Thyroid gland (tissue), 4 donors: ENCODE measurements around the gene GYG1. TPM values are rescaled to one million over a fixed set of nuclear protein-coding genes. Genes with fewer than 3 reads are reported as not detected.

ENCODE experiments used
- DNase-seq, 2 donors: peaks; one replicate each; pipeline ENCODE4 v3.0.0-alpha.2; 2019
- H3K27ac ChIP-seq, 3 donors: fragments of 200-600 bp; sonication (generic); 1 replicate in 2 of 3; 2 replicates in 1 of 3; pipeline ENCODE4 v1.5.1; 2016 to 2019; ENCODE audit warnings: mild to moderate bottlenecking in 1 of 3, moderate library complexity in 1 of 3
- H3K27me3 ChIP-seq: fragments of 200-600 bp; sonication (generic); one replicate; pipeline ENCODE4 v1.5.1; 2019
- H3K36me3 ChIP-seq, 2 donors: fragments of 200-600 bp; sonication (generic); one replicate each; pipeline ENCODE4 v1.5.1; 2016 to 2019
- H3K4me1 ChIP-seq, 2 donors: fragments of 200-600 bp; sonication (generic); one replicate each; pipeline ENCODE4 v1.5.1; 2017 to 2019
- H3K4me3 ChIP-seq, 3 donors: fragments of 200-600 bp; sonication (generic); replicated peaks in 1 of 3; 1 replicate in 2 of 3; 2 replicates in 1 of 3; pipeline ENCODE4 v1.5.1; 2016; ENCODE audit warnings: mild to moderate bottlenecking in 1 of 3
- H3K9me3 ChIP-seq: fragments of 200-600 bp; sonication (generic); one replicate; pipeline ENCODE4 v1.5.1; 2017
- POLR2A ChIP-seq, 2 donors: fragments of 450-650 bp; IDR thresholded peaks; one replicate each; pipeline ENCODE4 v1.6.1; 2017; ENCODE audit warnings: antibody characterized with exemption in 2 of 2, mild to moderate bottlenecking in 2 of 2, moderate library complexity in 1 of 2
- WGBS, 2 donors: methylation state at CpG; one replicate each; pipeline ENCODE4 v1.1.5; 2017; 5-methylcytosine and 5-hydroxymethylcytosine counted together
- intact Hi-C: fragments of 100-400 bp; cut with DNase I; formaldehyde crosslinking; loops from one replicate; pipeline ENCODE4 v1.15.1; 2023
- total RNA-seq, 4 donors: library from RNA; depleted of rRNA; stranded (reverse); fragments of >200 nt; gene quantifications; one replicate each; pipeline ENCODE4 v1.2.3, GENCODE V29; 2016
- TF ChIP-seq, protein P1 (sequence below), 6 experiments: fragments of 200-600 bp in 3 of 6; fragments of 450-650 bp in 3 of 6; sonication (generic) in 3 of 6; IDR thresholded peaks; one replicate each; pipeline ENCODE4 v1.5.1; 2016 to 2019; ENCODE audit warnings: antibody characterized with exemption in 6 of 6, mild to moderate bottlenecking in 2 of 6, inconsistent platforms in 1 of 6, moderate library complexity in 1 of 6

GYG1 gene
- total RNA-seq, 4 donors from 2014 or later = 26.4 to 86.3 (median 29.3) TPM

DNA sequence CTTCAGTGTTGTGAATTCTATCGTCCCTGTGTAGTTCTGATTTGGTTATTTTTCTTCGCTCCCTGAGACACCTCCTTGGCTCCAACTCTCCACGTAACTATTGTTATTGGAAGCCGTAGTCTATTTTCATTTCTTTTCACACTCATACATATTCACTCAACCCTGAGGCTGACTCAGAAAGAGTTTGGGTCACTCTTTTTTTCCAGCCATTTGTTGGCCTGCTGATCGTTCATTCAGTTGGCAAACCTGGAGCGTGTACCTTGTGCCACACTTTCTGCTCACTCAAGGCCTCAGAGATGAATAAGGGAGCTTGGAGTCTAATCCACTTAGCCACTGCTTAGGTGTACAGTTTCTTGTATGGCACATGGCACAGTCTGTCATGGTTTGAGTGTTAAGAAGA, 22.4 kb downstream of the GYG1 start:
- H3K27ac ChIP-seq = no peak overlapping the region
- intact Hi-C loops = no loop called here
- no peaks in the 10 kb centered on the region for H3K27me3 ChIP-seq
- H3K9me3 ChIP-seq = no peaks in the 10 kb centered on the region
- H3K36me3 ChIP-seq = peaks cover 10 to 15% of the 10 kb centered on the region in 2 donors
- TF ChIP-seq, protein P1, sequence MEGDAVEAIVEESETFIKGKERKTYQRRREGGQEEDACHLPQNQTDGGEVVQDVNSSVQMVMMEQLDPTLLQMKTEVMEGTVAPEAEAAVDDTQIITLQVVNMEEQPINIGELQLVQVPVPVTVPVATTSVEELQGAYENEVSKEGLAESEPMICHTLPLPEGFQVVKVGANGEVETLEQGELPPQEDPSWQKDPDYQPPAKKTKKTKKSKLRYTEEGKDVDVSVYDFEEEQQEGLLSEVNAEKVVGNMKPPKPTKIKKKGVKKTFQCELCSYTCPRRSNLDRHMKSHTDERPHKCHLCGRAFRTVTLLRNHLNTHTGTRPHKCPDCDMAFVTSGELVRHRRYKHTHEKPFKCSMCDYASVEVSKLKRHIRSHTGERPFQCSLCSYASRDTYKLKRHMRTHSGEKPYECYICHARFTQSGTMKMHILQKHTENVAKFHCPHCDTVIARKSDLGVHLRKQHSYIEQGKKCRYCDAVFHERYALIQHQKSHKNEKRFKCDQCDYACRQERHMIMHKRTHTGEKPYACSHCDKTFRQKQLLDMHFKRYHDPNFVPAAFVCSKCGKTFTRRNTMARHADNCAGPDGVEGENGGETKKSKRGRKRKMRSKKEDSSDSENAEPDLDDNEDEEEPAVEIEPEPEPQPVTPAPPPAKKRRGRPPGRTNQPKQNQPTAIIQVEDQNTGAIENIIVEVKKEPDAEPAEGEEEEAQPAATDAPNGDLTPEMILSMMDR (IDR thresholded peaks at IDR 0.05) = no peak
- TF ChIP-seq POLR2A (IDR thresholded peaks at IDR 0.05) = no peak
- no peak for DNase-seq
- WGBS, 2 donors = 96% methylated on average over 6 of the region's 6 CpGs
- H3K4me3 ChIP-seq = no peak overlapping the region
- H3K4me1 ChIP-seq = peaks cover 0 to 3% of the 10 kb centered on the region in 2 donors

DNA sequence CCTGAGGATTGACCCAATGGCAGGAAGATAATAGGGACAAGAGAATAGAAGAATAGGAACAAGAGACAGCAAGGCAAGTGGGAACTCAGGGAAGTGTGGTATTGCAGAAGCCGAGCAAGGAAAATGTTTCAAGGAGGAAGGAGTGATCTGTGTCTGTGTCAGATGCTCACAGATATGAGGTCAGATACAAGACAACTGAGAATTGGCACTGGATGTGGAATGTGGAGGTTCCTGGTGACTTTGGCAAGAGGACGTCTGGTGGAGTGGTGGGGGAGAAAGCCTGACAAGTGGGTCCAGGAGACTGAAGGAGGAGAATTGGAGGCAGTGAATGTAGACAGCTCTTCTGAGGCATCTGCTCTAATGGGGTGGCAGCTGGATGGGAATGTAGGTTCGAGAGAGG, 24.1 kb downstream of the GYG1 start:
- no peak for DNase-seq
- Histone ChIP-seq H3K36me3 (peaks cover 3 to 8% of the 10 kb centered on the region in 2 donors), H3K27me3 (no peaks in the 10 kb centered on the region), H3K9me3 (no peaks in the 10 kb centered on the region), H3K4me3 (no peak overlapping the region), H3K4me1 (peaks cover 0 to 3% of the 10 kb centered on the region in 2 donors), H3K27ac (no peak overlapping the region)
- 80 to 85% methylated on average over 3 of the region's 3 CpGs for WGBS, 2 donors
- intact Hi-C loops = no loop called here
- TF ChIP-seq, protein P1 (IDR thresholded peaks at IDR 0.05) = no peak
- no peak for TF ChIP-seq POLR2A (IDR thresholded peaks at IDR 0.05)

DNA sequence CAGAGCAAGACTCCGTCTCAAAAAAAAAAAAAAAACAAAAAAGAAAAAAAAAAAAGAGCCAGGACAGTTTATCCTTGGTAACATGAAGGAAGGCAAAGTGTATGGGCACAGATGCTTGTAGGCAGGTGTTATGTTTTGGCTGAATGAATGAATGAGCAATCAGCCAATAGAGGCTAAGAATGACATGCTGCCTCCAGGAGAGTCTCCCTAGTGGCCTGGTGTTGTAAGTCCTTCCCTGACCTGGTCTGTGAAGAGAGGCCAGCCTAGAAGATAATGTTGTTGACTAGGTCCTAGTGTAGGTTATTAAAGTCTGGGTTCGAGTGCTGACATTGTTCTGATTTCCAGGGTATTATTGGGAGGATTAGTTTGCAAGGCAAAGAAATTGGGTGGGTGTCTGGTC, 24.9 kb downstream of the GYG1 start:
- no peak overlapping the region for H3K4me3 ChIP-seq
- no peaks in the 10 kb centered on the region for H3K27me3 ChIP-seq
- H3K36me3 ChIP-seq = peaks cover 0 to 7% of the 10 kb centered on the region in 2 donors
- H3K27ac ChIP-seq = no peak overlapping the region
- no peak for DNase-seq
- intact Hi-C loops = no loop called here
- no peaks in the 10 kb centered on the region for H3K9me3 ChIP-seq
- H3K4me1 ChIP-seq = peaks cover 0 to 3% of the 10 kb centered on the region in 2 donors
- 90 to 97% methylated on average over 2 of the region's 2 CpGs for WGBS, 2 donors
- TF ChIP-seq, protein P1 (IDR thresholded peaks at IDR 0.05) = no peak
- TF ChIP-seq POLR2A (IDR thresholded peaks at IDR 0.05) = no peak

DNA sequence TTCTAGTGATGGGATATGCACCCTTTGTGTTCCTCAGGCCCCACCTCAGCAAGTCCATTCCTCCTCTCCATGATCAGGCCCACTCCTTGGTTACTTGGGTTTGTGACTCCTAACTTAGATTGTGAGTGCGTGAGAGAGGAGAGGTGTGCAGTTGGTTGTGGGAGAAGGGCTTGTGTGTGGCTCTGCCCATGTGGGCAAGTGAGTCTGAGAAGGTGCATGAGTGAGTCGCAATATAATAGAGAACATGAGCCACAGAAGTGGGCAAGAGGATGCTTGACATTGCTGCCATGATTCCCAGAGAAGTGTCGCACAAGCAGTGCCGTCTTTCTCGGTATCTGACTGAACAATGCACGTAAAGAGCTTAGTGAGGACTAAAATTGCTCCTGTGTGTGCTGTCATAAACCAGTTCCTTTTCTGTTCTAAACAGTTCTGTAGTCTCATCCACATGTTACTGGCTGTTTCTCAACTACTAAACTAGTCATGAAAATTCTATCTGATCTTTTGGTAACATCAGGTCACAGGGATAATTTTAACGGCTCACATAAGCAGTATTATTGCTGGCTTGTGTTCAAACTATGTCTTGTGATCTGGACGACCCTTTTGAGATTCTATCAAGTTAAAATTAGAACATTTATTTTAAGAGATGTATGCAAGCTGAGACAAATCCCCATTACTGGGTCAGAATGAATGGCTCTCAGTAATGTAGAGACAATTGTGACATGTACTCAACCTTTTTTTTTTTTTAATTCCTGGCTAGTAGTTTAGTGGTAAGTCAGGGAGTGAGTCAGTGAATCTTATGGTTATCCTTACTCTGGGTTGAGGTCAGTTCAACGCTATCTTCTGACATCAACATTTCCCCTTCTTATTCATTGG, 25.6 kb downstream of the GYG1 start:
- TF ChIP-seq, protein P1 (IDR thresholded peaks at IDR 0.05) = no peak
- no peak for TF ChIP-seq POLR2A (IDR thresholded peaks at IDR 0.05)
- intact Hi-C loops = no loop called here
- WGBS, 2 donors = 85% methylated on average over 9 of the region's 9 CpGs

DNA sequence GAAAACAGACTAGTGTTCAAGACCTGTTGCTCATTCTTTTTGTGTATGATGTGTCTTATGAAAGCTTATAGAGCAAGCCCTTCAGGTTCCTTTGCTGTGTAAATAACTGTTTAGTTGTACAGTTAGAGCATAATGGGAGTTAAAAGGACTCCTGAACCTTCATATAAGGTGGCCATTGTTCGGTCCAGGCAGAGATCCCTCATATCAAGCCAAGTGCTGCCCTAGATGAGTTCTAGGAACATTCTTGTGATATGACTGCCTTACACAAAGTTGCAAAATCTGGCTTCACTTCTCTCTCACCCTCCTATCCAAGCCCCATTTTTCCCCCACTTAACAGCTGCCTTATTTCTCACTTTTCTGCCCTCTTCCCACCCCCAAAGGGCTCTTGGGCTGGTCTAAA, 26.9 kb downstream of the GYG1 start:
- no peak for TF ChIP-seq POLR2A (IDR thresholded peaks at IDR 0.05)
- TF ChIP-seq, protein P1 (IDR thresholded peaks at IDR 0.05) = no peak
- intact Hi-C loops = no loop called here
- Histone ChIP-seq H3K9me3 (no peaks in the 10 kb centered on the region), H3K27ac (no peak overlapping the region), H3K4me1 (peaks cover 0 to 3% of the 10 kb centered on the region in 2 donors), H3K36me3 (peaks cover 0 to 4% of the 10 kb centered on the region in 2 donors), H3K4me3 (no peak overlapping the region), H3K27me3 (no peaks in the 10 kb centered on the region)
- no peak for DNase-seq
- WGBS, 2 donors = 0 to 94% methylated on average over 1 of the region's 1 CpG

More for the DNA sequence above, 25.6 kb downstream of the GYG1 start:
- Histone ChIP-seq H3K9me3 (no peaks in the 10 kb centered on the region), H3K4me3 (no peak overlapping the region), H3K36me3 (peaks cover 0 to 7% of the 10 kb centered on the region in 2 donors), H3K4me1 (peaks cover 0 to 3% of the 10 kb centered on the region in 2 donors), H3K27ac (no peak overlapping the region), H3K27me3 (no peaks in the 10 kb centered on the region)
- DNase-seq = no peak
